CD4-positive, alpha-beta T cell (primary cell): ENCODE data around the gene SIX1. TPM values are rescaled to one million over a fixed set of nuclear protein-coding genes. Genes with fewer than 3 reads are reported as not detected.

Experiments used
- ATAC-seq: fragments of 200-7000 bp; cut with Tn5 transposase; one replicate; pipeline ENCODE4 v1.10.0; 2022; ENCODE audit warnings: mild to moderate bottlenecking; ENCODE audit not compliant: poor library complexity
- CTCF ChIA-PET: fragments of 350-600 bp; sonication (Branson Sonifier 250); formaldehyde crosslinking; loops from one replicate; lab custom pipeline; 2021; ENCODE audit warnings: antibody characterized with exemption, inconsistent platforms; lab: Charles Lee
- POLR2A ChIA-PET: fragments of 350-600 bp; sonication (Branson Sonifier 250); formaldehyde crosslinking; loops from one replicate; lab custom pipeline; 2021; ENCODE audit warnings: antibody characterized with exemption, inconsistent platforms; lab: Charles Lee
- DNase-seq, 14 experiments: peaks; one replicate each; pipeline ENCODE4 v3.0.0-alpha.2; 2013 to 2020; ENCODE audit warnings: mixed read lengths in 2 of 14
- H3K27ac ChIP-seq, 2 donors: one replicate each; pipeline versions ENCODE4 v1.5.1 to v1.7.0; 2013; ENCODE audit warnings: low read length in 2 of 2, low read depth in 1 of 2, mild to moderate bottlenecking in 1 of 2
- H3K27me3 ChIP-seq, 2 experiments: 1 replicate in 1 of 2; 2 replicates in 1 of 2; pipeline versions ENCODE4 v1.6.1 to v1.7.0; 2013; ENCODE audit warnings: low read length in 2 of 2, control low read depth in 1 of 2, mild to moderate bottlenecking in 1 of 2, moderate library complexity in 1 of 2; ENCODE audit not compliant: insufficient read depth in 2 of 2, control insufficient read depth in 1 of 2
- H3K36me3 ChIP-seq: one replicate; pipeline ENCODE4 v1.6.1; 2013; ENCODE audit warnings: low read length, control low read depth; ENCODE audit not compliant: insufficient read depth
- H3K4me1 ChIP-seq: one replicate; pipeline ENCODE4 v1.6.1; 2013; ENCODE audit warnings: low read length, control low read depth; ENCODE audit not compliant: insufficient read depth
- H3K4me3 ChIP-seq: one replicate; pipeline ENCODE4 v1.5.1; 2013; ENCODE audit warnings: mild to moderate bottlenecking, low read length, moderate library complexity
- H3K9me3 ChIP-seq, 2 experiments: 1 replicate in 1 of 2; 2 replicates in 1 of 2; pipeline versions ENCODE4 v1.6.1 to v1.7.0; 2013; ENCODE audit warnings: low read length in 2 of 2, mild to moderate bottlenecking in 2 of 2, control low read depth in 1 of 2, moderate library complexity in 1 of 2; ENCODE audit not compliant: control insufficient read depth in 1 of 2, insufficient read depth in 1 of 2
- H3K27ac Mint-ChIP-seq: one replicate; pipeline ENCODE4 v1.8.0; 2020; ENCODE audit warnings: mixed read lengths
- H3K27me3 Mint-ChIP-seq: one replicate; pipeline ENCODE4 v1.8.0; 2021; ENCODE audit warnings: mixed read lengths
- H3K36me3 Mint-ChIP-seq: one replicate; pipeline ENCODE4 v1.8.0; 2021; ENCODE audit warnings: low read depth, mixed read lengths
- H3K4me1 Mint-ChIP-seq: one replicate; pipeline ENCODE4 v1.8.0; 2021; ENCODE audit warnings: low read depth, mixed read lengths
- H3K4me3 Mint-ChIP-seq: one replicate; pipeline ENCODE4 v1.8.0; 2020; ENCODE audit warnings: mild to moderate bottlenecking, mixed read lengths
- H3K9me3 Mint-ChIP-seq: one replicate; pipeline ENCODE4 v1.8.0; 2020; ENCODE audit warnings: mixed read lengths
- CTCF ChIP-seq: fragments of 200-600 bp; IDR thresholded peaks from one replicate; pipeline ENCODE4 v1.8.0; 2022; ENCODE audit warnings: antibody characterized with exemption, mild to moderate bottlenecking
- intact Hi-C, 2 experiments: fragments of 100-400 bp; cut with DNase I in 1 of 2; cut with micrococcal nuclease in 1 of 2; formaldehyde crosslinking; loops; one replicate each; pipeline versions ENCODE4 v1.15.1 to v1.9.0; 2023 to 2025; cut with DNase I, micrococcal nuclease
- total RNA-seq, 174 experiments: library from RNA in 2 of 174; stranded (reverse) in 2 of 174; gene quantifications; one replicate each; pipeline ENCODE4 v1.2.3 and lab custom pipeline; 2021 to 2026

SIX1 gene
- total RNA-seq, 2 experiments from 2014 or later, result not detected

DNA sequence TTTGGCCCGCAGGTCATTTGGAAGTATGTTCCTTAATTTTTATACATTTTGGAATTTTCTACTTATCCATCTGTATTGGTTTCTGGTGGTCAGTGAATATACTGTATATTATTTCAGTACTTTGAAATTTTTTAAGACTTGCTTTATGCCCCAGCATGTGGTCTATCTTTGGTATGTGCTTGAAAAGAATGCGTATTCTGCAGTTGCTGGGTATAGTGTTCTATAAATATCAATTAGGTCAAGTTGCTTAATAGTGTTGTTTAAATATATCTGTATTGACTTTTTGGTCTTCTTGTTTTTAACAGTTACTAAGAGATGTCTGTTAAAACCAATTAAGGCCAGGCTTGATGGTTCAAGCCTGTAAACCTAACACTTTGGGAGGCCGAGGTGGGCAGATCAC is 21.7 kb upstream of the SIX1 start:
- Mint-ChIP-seq H3K4me3 (no peak overlapping the region), H3K27me3 (peaks cover 16% of the 10 kb centered on the region), H3K27ac (no peak overlapping the region), H3K9me3 (no peaks in the 10 kb centered on the region), H3K36me3 (no peaks in the 10 kb centered on the region), H3K4me1 (no peaks in the 10 kb centered on the region)
- intact Hi-C loops, result no loop called here
- H3K36me3 ChIP-seq, result no peaks in the 10 kb centered on the region
- H3K4me1 ChIP-seq, result no peaks in the 10 kb centered on the region
- H3K9me3 ChIP-seq, result no peaks in the 10 kb centered on the region
- ChIA-PET CTCF (no interaction called here), POLR2A (no interaction called here)
- no peak for TF ChIP-seq CTCF
- H3K27ac ChIP-seq, result no peak overlapping the region
- no peak for ATAC-seq
- peaks cover 3 to 5% of the 10 kb centered on the region in 2 experiments for H3K27me3 ChIP-seq
- H3K4me3 ChIP-seq, result no peak overlapping the region
- no peak for DNase-seq

- H3K4me1 Mint-ChIP-seq, result no peaks in the 10 kb centered on the region
- no peaks in the 10 kb centered on the region for H3K36me3 Mint-ChIP-seq
- H3K27me3 Mint-ChIP-seq, result peaks cover 33% of the 10 kb centered on the region
- ChIA-PET POLR2A (no interaction called here), CTCF (no interaction called here)
- peaks cover 7 to 10% of the 10 kb centered on the region in 2 experiments for H3K27me3 ChIP-seq
- no peaks in the 10 kb centered on the region for H3K9me3 Mint-ChIP-seq
- intact Hi-C loops, result no loop called here
- ATAC-seq (no peak), DNase-seq (no peak)
- no peak overlapping the region for H3K27ac Mint-ChIP-seq
- H3K9me3 ChIP-seq, result no peaks in the 10 kb centered on the region
- H3K4me3 ChIP-seq, result no peak overlapping the region
- H3K4me1 ChIP-seq, result no peaks in the 10 kb centered on the region
- H3K4me3 Mint-ChIP-seq, result no peak overlapping the region
- no peak overlapping the region for H3K27ac ChIP-seq
- no peaks in the 10 kb centered on the region for H3K36me3 ChIP-seq
- no peak for TF ChIP-seq CTCF
Observed at GRCh38 chr14:60668431-60669112, 19.3 kb upstream of the SIX1 start.

GRCh38 chr14:60665177-60665550 is 15.9 kb upstream of the SIX1 start:
- Histone ChIP-seq H3K36me3 (no peaks in the 10 kb centered on the region), H3K4me3 (no peak overlapping the region), H3K9me3 (no peaks in the 10 kb centered on the region), H3K4me1 (no peaks in the 10 kb centered on the region), H3K27ac (no peak overlapping the region), H3K27me3 (peaks cover 9 to 30% of the 10 kb centered on the region in 2 experiments)
- peaks cover 57% of the 10 kb centered on the region for H3K27me3 Mint-ChIP-seq
- H3K36me3 Mint-ChIP-seq, result no peaks in the 10 kb centered on the region
- no peak for TF ChIP-seq CTCF
- no peaks in the 10 kb centered on the region for H3K9me3 Mint-ChIP-seq
- ATAC-seq (no peak), DNase-seq (no peak)
- no peaks in the 10 kb centered on the region for H3K4me1 Mint-ChIP-seq
- ChIA-PET CTCF (interaction anchor here (0.7 kb wide), 1 partner anchor 297 kb away, joined by 3 read pairs; no protein-coding TSS in a partner anchor), POLR2A (no interaction called here)
- intact Hi-C loops, result no loop called here
- H3K4me3 Mint-ChIP-seq, result no peak overlapping the region
- H3K27ac Mint-ChIP-seq, result no peak overlapping the region
